Chondrocyte (in vitro differentiated cells): ENCODE measurements around the gene ZNF804B. TPM values are rescaled to one million over a fixed set of nuclear protein-coding genes. Genes with fewer than 3 reads are reported as not detected.

ENCODE experiments used
- DNase-seq: peaks from one replicate; pipeline ENCODE4 v3.0.0; 2021; ENCODE audit warnings: mixed read lengths, low spot score
- H3K27ac Mint-ChIP-seq: one replicate; pipeline ENCODE4 v1.8.0; 2021; ENCODE audit warnings: mild to moderate bottlenecking, moderate library complexity, mixed read lengths; ENCODE audit not compliant: unreplicated experiment
- H3K27me3 Mint-ChIP-seq: 2 replicates; pipeline ENCODE4 v1.8.0; 2021; ENCODE audit warnings: low read depth, mixed read lengths
- H3K36me3 Mint-ChIP-seq: 2 replicates; pipeline ENCODE4 v1.8.0; 2021; ENCODE audit warnings: low read depth, mixed read lengths
- H3K4me1 Mint-ChIP-seq: 2 replicates; pipeline ENCODE4 v1.8.0; 2021; ENCODE audit warnings: low read depth, mild to moderate bottlenecking, mixed read lengths
- H3K4me3 Mint-ChIP-seq: one replicate; pipeline ENCODE4 v1.8.0; 2021; ENCODE audit warnings: mild to moderate bottlenecking, moderate library complexity, mixed read lengths; ENCODE audit not compliant: unreplicated experiment
- H3K9me3 Mint-ChIP-seq: 2 replicates; pipeline ENCODE4 v1.8.0; 2021; ENCODE audit warnings: low read depth, mixed read lengths
- total RNA-seq: library from RNA; stranded (reverse); gene quantifications from 3 replicates; pipeline ENCODE4 v1.2.1, GENCODE V29; 2021
- TF ChIP-seq, protein P1 (sequence below): fragments of 200-600 bp; sonication (generic); IDR thresholded peaks from 2 replicates; pipeline ENCODE4 v1.5.0; 2021; ENCODE audit warnings: antibody characterized with exemption, mild to moderate bottlenecking, moderate library complexity

ZNF804B gene
- total RNA-seq, 1 donor from 2014 or later: not detected

DNA sequence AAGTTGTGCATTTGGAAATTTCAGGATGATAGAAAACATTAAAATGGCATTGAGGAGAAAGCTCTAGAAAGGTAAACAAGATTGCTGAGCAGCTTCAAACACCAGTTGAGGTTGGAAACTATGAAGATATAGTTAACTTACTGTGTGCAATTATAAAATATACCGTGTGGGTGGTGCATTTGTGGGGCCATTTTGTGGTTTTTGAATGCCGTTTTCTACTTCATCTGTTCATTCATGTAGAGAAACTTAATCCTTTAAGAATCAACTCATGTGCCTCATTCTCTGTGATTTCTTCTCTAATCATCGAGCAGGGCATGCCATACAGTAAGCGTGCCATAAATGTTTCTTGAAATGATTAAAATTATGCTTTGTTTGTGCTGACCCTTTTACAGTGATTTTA lies 268.8 kb downstream of the ZNF804B start:
- TF ChIP-seq, protein P1, sequence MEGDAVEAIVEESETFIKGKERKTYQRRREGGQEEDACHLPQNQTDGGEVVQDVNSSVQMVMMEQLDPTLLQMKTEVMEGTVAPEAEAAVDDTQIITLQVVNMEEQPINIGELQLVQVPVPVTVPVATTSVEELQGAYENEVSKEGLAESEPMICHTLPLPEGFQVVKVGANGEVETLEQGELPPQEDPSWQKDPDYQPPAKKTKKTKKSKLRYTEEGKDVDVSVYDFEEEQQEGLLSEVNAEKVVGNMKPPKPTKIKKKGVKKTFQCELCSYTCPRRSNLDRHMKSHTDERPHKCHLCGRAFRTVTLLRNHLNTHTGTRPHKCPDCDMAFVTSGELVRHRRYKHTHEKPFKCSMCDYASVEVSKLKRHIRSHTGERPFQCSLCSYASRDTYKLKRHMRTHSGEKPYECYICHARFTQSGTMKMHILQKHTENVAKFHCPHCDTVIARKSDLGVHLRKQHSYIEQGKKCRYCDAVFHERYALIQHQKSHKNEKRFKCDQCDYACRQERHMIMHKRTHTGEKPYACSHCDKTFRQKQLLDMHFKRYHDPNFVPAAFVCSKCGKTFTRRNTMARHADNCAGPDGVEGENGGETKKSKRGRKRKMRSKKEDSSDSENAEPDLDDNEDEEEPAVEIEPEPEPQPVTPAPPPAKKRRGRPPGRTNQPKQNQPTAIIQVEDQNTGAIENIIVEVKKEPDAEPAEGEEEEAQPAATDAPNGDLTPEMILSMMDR: no peak
- H3K36me3 Mint-ChIP-seq: no peaks in the 10 kb centered on the region
- no peaks in the 10 kb centered on the region for H3K9me3 Mint-ChIP-seq
- no peak for DNase-seq
- no peak overlapping the region for H3K4me3 Mint-ChIP-seq
- H3K27ac Mint-ChIP-seq: no peak overlapping the region
- H3K27me3 Mint-ChIP-seq: no peaks in the 10 kb centered on the region
- H3K4me1 Mint-ChIP-seq: peaks cover 13% of the 10 kb centered on the region

DNA sequence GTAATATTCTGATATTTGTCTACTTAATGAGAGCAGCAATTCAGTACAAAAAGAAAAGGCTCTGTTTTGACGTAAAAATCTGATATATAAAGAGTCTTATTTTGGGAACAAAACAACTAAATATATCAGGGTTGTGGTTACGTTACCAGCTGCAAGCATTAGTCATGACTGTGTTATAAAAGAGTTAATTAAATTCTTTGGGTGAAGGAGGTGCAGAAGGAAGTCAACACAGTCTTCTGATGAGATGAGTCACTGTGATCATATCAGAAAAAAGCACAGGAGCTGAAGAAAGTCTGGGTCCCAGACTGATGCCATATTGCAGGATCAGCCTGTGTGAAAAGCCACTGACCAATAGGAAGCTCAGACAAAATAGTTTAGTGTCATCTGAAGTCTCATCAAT lies 270.4 kb downstream of the ZNF804B start:
- H3K4me1 Mint-ChIP-seq: peaks cover 3% of the 10 kb centered on the region

DNA sequence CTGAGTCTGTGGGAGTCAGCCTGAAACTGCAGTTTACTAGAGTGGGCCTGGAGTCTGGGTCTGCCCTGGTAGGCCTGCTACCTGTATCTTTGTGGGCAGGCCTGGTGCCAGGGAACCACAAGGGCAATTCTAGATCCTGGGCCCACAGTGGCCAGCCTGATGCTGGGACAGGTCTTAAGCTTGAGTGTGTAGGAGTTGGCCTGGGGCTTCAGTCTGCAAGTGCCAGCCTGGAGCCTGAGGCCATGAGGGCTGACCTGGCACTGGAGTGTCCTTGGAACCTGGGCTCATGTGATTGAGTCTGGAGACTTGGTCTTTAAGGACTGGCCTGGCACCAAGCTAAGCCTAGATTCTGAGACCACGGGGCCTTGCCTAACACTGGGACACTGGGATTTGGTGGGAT lies 281.7 kb downstream of the ZNF804B start:
- H3K4me3 Mint-ChIP-seq: no peak overlapping the region
- no peaks in the 10 kb centered on the region for H3K4me1 Mint-ChIP-seq
- TF ChIP-seq, protein P1: no peak
- H3K27me3 Mint-ChIP-seq: no peaks in the 10 kb centered on the region
- no peaks in the 10 kb centered on the region for H3K36me3 Mint-ChIP-seq
- no peak for DNase-seq
- H3K27ac Mint-ChIP-seq: no peak overlapping the region
- peaks cover 12% of the 10 kb centered on the region for H3K9me3 Mint-ChIP-seq

More for the DNA sequence above, 270.4 kb downstream of the ZNF804B start:
- TF ChIP-seq, protein P1: no peak
- Mint-ChIP-seq H3K9me3 (peaks cover 3% of the 10 kb centered on the region), H3K27me3 (no peaks in the 10 kb centered on the region), H3K4me3 (no peak overlapping the region), H3K36me3 (no peaks in the 10 kb centered on the region), H3K27ac (no peak overlapping the region)
- DNase-seq: no peak

DNA sequence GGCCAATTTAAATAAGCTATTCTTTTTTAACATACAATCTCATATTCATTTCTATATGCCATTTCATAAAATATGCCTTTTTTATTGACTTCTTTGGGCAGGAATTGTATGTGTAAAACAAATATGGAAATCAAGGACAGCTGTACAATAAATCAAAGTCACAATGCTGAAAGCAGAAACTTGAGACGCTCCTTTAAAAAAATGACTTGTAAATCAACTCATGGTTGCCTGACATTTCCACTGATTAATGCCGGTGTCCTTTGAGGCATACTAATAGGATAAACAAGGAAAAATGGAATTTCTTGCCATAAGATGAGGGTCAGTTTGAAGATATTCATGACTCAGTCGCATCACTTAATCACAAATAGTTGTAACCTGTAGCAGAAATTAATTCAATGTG lies 283.4 kb downstream of the ZNF804B start:
- TF ChIP-seq, protein P1: no peak
- no peak for DNase-seq
- H3K27ac Mint-ChIP-seq: no peak overlapping the region
- H3K27me3 Mint-ChIP-seq: no peaks in the 10 kb centered on the region
- H3K4me3 Mint-ChIP-seq: no peak overlapping the region
- H3K9me3 Mint-ChIP-seq: peaks cover 12% of the 10 kb centered on the region
- H3K36me3 Mint-ChIP-seq: no peaks in the 10 kb centered on the region
- H3K4me1 Mint-ChIP-seq: no peaks in the 10 kb centered on the region

DNA sequence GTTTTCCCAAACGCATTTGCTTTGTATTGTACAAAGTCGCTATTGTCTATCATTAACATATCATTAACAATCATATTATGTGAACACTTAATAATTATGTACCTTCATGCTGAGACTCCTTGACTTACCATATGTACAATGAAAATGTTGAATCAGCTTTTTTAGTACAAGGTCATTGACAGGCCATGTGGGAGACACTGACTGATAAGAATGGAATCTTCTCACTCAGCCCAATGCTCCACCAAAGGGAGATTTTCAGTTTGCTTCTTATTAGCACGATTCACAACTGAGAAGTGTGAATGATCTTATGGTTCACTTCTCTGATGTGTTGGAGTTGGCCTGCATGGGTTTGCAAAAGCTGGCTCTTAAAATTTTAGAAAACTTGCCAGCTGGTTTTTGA lies 289.5 kb downstream of the ZNF804B start:
- TF ChIP-seq, protein P1: no peak
- H3K27ac Mint-ChIP-seq: no peak overlapping the region
- H3K9me3 Mint-ChIP-seq: peaks cover 2% of the 10 kb centered on the region
- no peaks in the 10 kb centered on the region for H3K36me3 Mint-ChIP-seq
- DNase-seq: no peak
- no peaks in the 10 kb centered on the region for H3K4me1 Mint-ChIP-seq
- H3K27me3 Mint-ChIP-seq: no peaks in the 10 kb centered on the region
- no peak overlapping the region for H3K4me3 Mint-ChIP-seq
